HG02623 (cell line): ENCODE data around the gene ASB6.
"Not testable (repeated sequence)": the region's sequence is repeated elsewhere in the genome, so short reads cannot be mapped to it uniquely, and the experiment has no call there.

Experiments used
- ATAC-seq: cut with Tn5 transposase; IDR thresholded peaks from one replicate; pipeline ENCODE4 v1.9.1; 2021; ENCODE audit warnings: moderate library complexity; ENCODE audit not compliant: unreplicated experiment

Gene ASB6

GRCh38 chr9:129608561-129609481, 33.1 kb downstream of the ASB6 start:
- ATAC-seq, result no peak

- ATAC-seq, result no peak
These were observed 34.9 kb downstream of the ASB6 start for GRCh38 chr9:129607027-129607387.

GRCh38 chr9:129606161-129607026, 35.6 kb downstream of the ASB6 start:
- ATAC-seq, result no peak

- ATAC-seq, result no peak
These were observed 37.2 kb downstream of the ASB6 start for GRCh38 chr9:129604766-129605163.

GRCh38 chr9:129604056-129604765, 37.7 kb downstream of the ASB6 start:
- no peak for ATAC-seq

- no peak for ATAC-seq
These were observed 39.1 kb downstream of the ASB6 start for GRCh38 chr9:129602598-129603415.

- ATAC-seq, result no peak
These were observed 40.8 kb downstream of the ASB6 start for GRCh38 chr9:129601082-129601674.

GRCh38 chr9:129598089-129598596, 43.8 kb downstream of the ASB6 start:
- no peak for ATAC-seq

- ATAC-seq, result no peak
These were observed 44.4 kb downstream of the ASB6 start for GRCh38 chr9:129597355-129598088.

- ATAC-seq, result no peak
These were observed 45.2 kb downstream of the ASB6 start for GRCh38 chr9:129596541-129597331.

- no peak for ATAC-seq
These were observed 45.9 kb downstream of the ASB6 start for GRCh38 chr9:129595903-129596540.

- no peak for ATAC-seq
These were observed 46.6 kb downstream of the ASB6 start for GRCh38 chr9:129595311-129595741.

GRCh38 chr9:129594632-129595031, 47.3 kb downstream of the ASB6 start:
- ATAC-seq, result no peak

- not testable (repeated sequence) for ATAC-seq
These were observed 49.2 kb downstream of the ASB6 start for GRCh38 chr9:129592790-129593189.

- no peak for ATAC-seq
These were observed 50.0 kb downstream of the ASB6 start for GRCh38 chr9:129591916-129592315.

GRCh38 chr9:129590466-129590865, 51.5 kb downstream of the ASB6 start:
- ATAC-seq, result no peak

GRCh38 chr9:129587487-129588262, 54.3 kb downstream of the ASB6 start:
- ATAC-seq, result no peak
